Mesenchymal stem cell (in vitro differentiated cells and primary cell): ENCODE data around the gene FGF3.
"Not testable (repeated sequence)": the region's sequence is repeated elsewhere in the genome, so short reads cannot be mapped to it uniquely, and the experiment has no call there.

Experiments used
- DNase-seq: peaks from one replicate; pipeline ENCODE4 v3.0.0-alpha.2; 2013
- H2AFZ ChIP-seq: one replicate; pipeline ENCODE4 v1.6.1; 2013; ENCODE audit warnings: low read depth, mild to moderate bottlenecking, control low read depth, inconsistent platforms, low read length, moderate library complexity
- H2AK5ac ChIP-seq: 2 replicates; pipeline ENCODE4 v1.6.1; 2013; ENCODE audit warnings: low read length, moderate library complexity, mild to moderate bottlenecking, inconsistent platforms; ENCODE audit not compliant: severe bottlenecking
- H2BK120ac ChIP-seq: one replicate; pipeline ENCODE4 v1.6.1; 2013; ENCODE audit warnings: low read depth, mild to moderate bottlenecking, inconsistent platforms, low read length, moderate library complexity
- H2BK12ac ChIP-seq, 2 experiments: one replicate each; pipeline ENCODE4 v1.6.1; 2013; ENCODE audit warnings: inconsistent platforms in 2 of 2, low read length in 2 of 2, mild to moderate bottlenecking in 2 of 2, moderate library complexity in 2 of 2, control low read depth in 1 of 2
- H2BK15ac ChIP-seq: one replicate; pipeline ENCODE4 v1.6.1; 2013; ENCODE audit warnings: mild to moderate bottlenecking, low read depth, inconsistent platforms; ENCODE audit not compliant: poor library complexity, severe bottlenecking
- H2BK5ac ChIP-seq: 2 replicates; pipeline ENCODE4 v1.6.1; 2013; ENCODE audit warnings: low read depth, mild to moderate bottlenecking, low read length, control low read depth, inconsistent platforms; ENCODE audit not compliant: poor library complexity, severe bottlenecking
- H3K14ac ChIP-seq, 2 experiments: one replicate each; pipeline ENCODE4 v1.6.1; 2013; ENCODE audit warnings: inconsistent platforms in 2 of 2, low read length in 2 of 2, control low read depth in 1 of 2, mild to moderate bottlenecking in 1 of 2, moderate library complexity in 1 of 2
- H3K18ac ChIP-seq, 2 experiments: one replicate each; pipeline ENCODE4 v1.6.1; 2013; ENCODE audit warnings: inconsistent platforms in 2 of 2, low read length in 2 of 2, control low read depth in 1 of 2, low read depth in 1 of 2, mild to moderate bottlenecking in 1 of 2
- H3K23ac ChIP-seq, 2 experiments: one replicate each; pipeline ENCODE4 v1.6.1; 2013; ENCODE audit warnings: inconsistent platforms in 2 of 2, low read length in 2 of 2, mild to moderate bottlenecking in 2 of 2, moderate library complexity in 2 of 2, control low read depth in 1 of 2
- H3K27ac ChIP-seq: 2 replicates; pipeline ENCODE4 v1.5.1; 2013; ENCODE audit warnings: mild to moderate bottlenecking, moderate library complexity, low read length, control low read depth, inconsistent platforms; ENCODE audit not compliant: poor library complexity, severe bottlenecking
- H3K27me3 ChIP-seq, 2 experiments: 2 replicates each; pipeline versions ENCODE4 v1.6.1 to v1.7.0; 2013; ENCODE audit warnings: low read length in 2 of 2, mild to moderate bottlenecking in 2 of 2, moderate library complexity in 2 of 2, control low read depth in 1 of 2, inconsistent platforms in 1 of 2; ENCODE audit not compliant: control insufficient read depth in 1 of 2, insufficient read depth in 1 of 2
- H3K36me3 ChIP-seq, 2 experiments: 2 replicates each; pipeline versions ENCODE4 v1.6.1 to v1.7.0; 2013; ENCODE audit warnings: low read length in 2 of 2, control low read depth in 1 of 2, inconsistent platforms in 1 of 2, low read depth in 1 of 2, mild to moderate bottlenecking in 1 of 2; ENCODE audit not compliant: insufficient read depth in 2 of 2, control insufficient read depth in 1 of 2
- H3K4ac ChIP-seq, 2 experiments: one replicate each; pipeline ENCODE4 v1.6.1; 2013; ENCODE audit warnings: inconsistent platforms in 2 of 2, low read length in 2 of 2, mild to moderate bottlenecking in 2 of 2, moderate library complexity in 2 of 2, control low read depth in 1 of 2, low read depth in 1 of 2
- H3K4me1 ChIP-seq: 2 replicates; pipeline ENCODE4 v1.6.1; 2013; ENCODE audit warnings: low read depth, low read length, control low read depth; ENCODE audit not compliant: control insufficient read depth, insufficient read depth
- H3K4me2 ChIP-seq: 2 replicates; pipeline ENCODE4 v1.6.1; 2013; ENCODE audit warnings: low read length, mild to moderate bottlenecking, inconsistent platforms; ENCODE audit not compliant: poor library complexity, severe bottlenecking
- H3K4me3 ChIP-seq, 2 experiments: 2 replicates each; pipeline versions ENCODE4 v1.5.1 to v1.7.0; 2013; ENCODE audit warnings: low read length in 2 of 2, mild to moderate bottlenecking in 2 of 2, control low read depth in 1 of 2, low read depth in 1 of 2; ENCODE audit not compliant: insufficient read depth in 1 of 2
- H3K79me1 ChIP-seq: replicated peaks from 2 replicates; pipeline ENCODE4 v1.6.1; 2013; ENCODE audit warnings: mild to moderate bottlenecking, control low read depth, low read length, inconsistent platforms; ENCODE audit not compliant: poor library complexity, severe bottlenecking
- H3K9ac ChIP-seq: 2 replicates; pipeline ENCODE4 v1.7.0; 2013; ENCODE audit warnings: mild to moderate bottlenecking, low read length, moderate library complexity
- H3K9me3 ChIP-seq: 2 replicates; pipeline ENCODE4 v1.7.0; 2013; ENCODE audit warnings: mild to moderate bottlenecking, low read length; ENCODE audit not compliant: control insufficient read depth
- H4K8ac ChIP-seq: one replicate; pipeline ENCODE4 v1.6.1; 2013; ENCODE audit warnings: inconsistent platforms, mild to moderate bottlenecking, low read length, moderate library complexity
- H4K91ac ChIP-seq: one replicate; pipeline ENCODE4 v1.6.1; 2013; ENCODE audit warnings: mild to moderate bottlenecking, low read length, inconsistent platforms
- WGBS: methylation state at CpG from one replicate; pipeline ENCODE4 v1.1.7; 2013; ENCODE audit warnings: mixed read lengths; 5-methylcytosine and 5-hydroxymethylcytosine counted together

Gene FGF3

DNA sequence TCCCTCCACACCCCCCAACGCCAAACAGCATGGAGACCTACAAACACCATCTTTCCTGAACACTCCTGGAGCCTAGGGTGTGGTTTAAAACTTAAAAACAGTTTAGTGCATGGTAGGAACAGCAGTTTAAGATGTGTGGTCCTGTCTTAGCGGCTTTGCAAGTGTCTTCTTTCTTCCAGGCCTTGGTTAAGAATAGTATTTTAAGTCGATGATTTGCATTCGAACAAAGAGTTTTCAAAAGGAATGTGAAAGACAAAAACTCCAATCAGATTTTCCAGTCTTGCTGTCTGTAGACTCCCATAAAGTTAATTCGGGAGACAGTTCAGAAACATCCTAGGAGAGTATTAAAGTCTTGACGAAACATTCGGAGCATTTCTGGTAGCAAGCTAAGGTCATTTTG lies 47.8 kb downstream of the FGF3 start:
- no peak overlapping the region for H3K4ac ChIP-seq
- peaks cover 3% of the 10 kb centered on the region for H3K9me3 ChIP-seq
- no peak overlapping the region for H2BK5ac ChIP-seq
- no peak overlapping the region for H3K9ac ChIP-seq
- no peak overlapping the region for H2AFZ ChIP-seq
- no peak overlapping the region for H2BK15ac ChIP-seq
- H3K14ac ChIP-seq, result no peak overlapping the region
- peaks cover 70 to 75% of the 10 kb centered on the region in 2 experiments for H3K27me3 ChIP-seq
- no peak overlapping the region for H2AK5ac ChIP-seq
- H3K4me2 ChIP-seq, result no peak overlapping the region
- no peaks in the 10 kb centered on the region for H3K79me1 ChIP-seq
- H3K27ac ChIP-seq, result no peak overlapping the region
- H3K23ac ChIP-seq, result no peak overlapping the region
- no peak overlapping the region for H2BK120ac ChIP-seq
- no peak overlapping the region for H4K8ac ChIP-seq
- no peak overlapping the region for H4K91ac ChIP-seq
- DNase-seq, result no peak
- 62% methylated on average over 6 of the region's 7 CpGs for WGBS
- peaks cover 0 to 3% of the 10 kb centered on the region in 2 experiments for H3K36me3 ChIP-seq
- no peak overlapping the region for H3K4me3 ChIP-seq
- H3K4me1 ChIP-seq, result peaks cover 10% of the 10 kb centered on the region
- H3K18ac ChIP-seq, result no peak overlapping the region
- H2BK12ac ChIP-seq, result no peak overlapping the region

GRCh38 chr11:69770540-69770939 lies 48.7 kb downstream of the FGF3 start:
- H3K27ac ChIP-seq, result no peak overlapping the region
- H3K27me3 ChIP-seq, result peaks cover 61 to 70% of the 10 kb centered on the region in 2 experiments
- no peak overlapping the region for H2AFZ ChIP-seq
- peaks cover 10% of the 10 kb centered on the region for H3K4me1 ChIP-seq
- peaks cover 0 to 3% of the 10 kb centered on the region in 2 experiments for H3K36me3 ChIP-seq
- H3K9ac ChIP-seq, result no peak overlapping the region
- H2BK12ac ChIP-seq, result no peak overlapping the region
- H3K9me3 ChIP-seq, result peaks cover 3% of the 10 kb centered on the region
- H3K18ac ChIP-seq, result no peak overlapping the region
- H2BK5ac ChIP-seq, result no peak overlapping the region
- no peak overlapping the region for H2BK15ac ChIP-seq
- 24% methylated on average over 5 of the region's 5 CpGs for WGBS
- no peaks in the 10 kb centered on the region for H3K79me1 ChIP-seq
- no peak overlapping the region for H3K4me3 ChIP-seq
- H2AK5ac ChIP-seq, result no peak overlapping the region
- no peak overlapping the region for H3K4ac ChIP-seq
- no peak overlapping the region for H3K4me2 ChIP-seq
- H3K14ac ChIP-seq, result no peak overlapping the region
- H4K8ac ChIP-seq, result no peak overlapping the region
- DNase-seq, result no peak
- no peak overlapping the region for H3K23ac ChIP-seq
- no peak overlapping the region for H2BK120ac ChIP-seq
- H4K91ac ChIP-seq, result no peak overlapping the region

DNA sequence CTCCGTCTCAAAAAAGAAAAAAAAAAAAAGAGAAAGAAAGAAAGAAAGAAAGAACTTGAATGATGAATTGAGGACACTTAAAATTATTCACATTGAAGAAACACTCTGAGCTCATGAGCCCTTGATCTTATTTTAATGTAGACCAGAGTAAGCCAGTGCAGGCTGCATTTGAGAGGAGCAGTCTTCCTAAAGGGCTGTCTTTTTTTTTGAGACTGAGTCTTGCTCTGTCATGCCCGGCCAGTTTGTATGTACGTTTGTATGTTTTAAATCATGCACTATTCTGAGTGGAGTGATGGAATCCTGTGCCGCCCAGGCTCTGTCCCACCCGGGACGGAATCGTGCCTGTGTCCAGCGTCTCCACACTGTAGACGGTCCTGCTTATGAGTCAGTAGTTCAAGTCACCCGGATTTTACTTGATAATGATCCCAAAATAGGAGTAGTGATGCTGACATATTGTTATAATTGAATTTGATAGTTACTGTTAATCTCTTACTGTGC lies 53.7 kb downstream of the FGF3 start:
- Histone ChIP-seq H3K4me3 (no peak overlapping the region), H3K18ac (no peak overlapping the region), H3K4me1 (no peaks in the 10 kb centered on the region), H3K4me2 (no peak overlapping the region), H3K36me3 (no peaks in the 10 kb centered on the region), H2BK5ac (no peak overlapping the region), H3K23ac (no peak overlapping the region), H3K27ac (no peak overlapping the region), H3K79me1 (no peaks in the 10 kb centered on the region), H3K9ac (no peak overlapping the region), H2BK12ac (no peak overlapping the region), H2AFZ (no peak overlapping the region), H3K4ac (no peak overlapping the region), H2AK5ac (no peak overlapping the region), H4K8ac (no peak overlapping the region), H3K14ac (no peak overlapping the region), H2BK120ac (no peak overlapping the region), H2BK15ac (no peak overlapping the region), H4K91ac (no peak overlapping the region), H3K9me3 (no peaks in the 10 kb centered on the region), H3K27me3 (peaks cover 36 to 55% of the 10 kb centered on the region in 2 experiments)
- no peak for DNase-seq
- 90% methylated on average over 9 of the region's 10 CpGs for WGBS

DNA sequence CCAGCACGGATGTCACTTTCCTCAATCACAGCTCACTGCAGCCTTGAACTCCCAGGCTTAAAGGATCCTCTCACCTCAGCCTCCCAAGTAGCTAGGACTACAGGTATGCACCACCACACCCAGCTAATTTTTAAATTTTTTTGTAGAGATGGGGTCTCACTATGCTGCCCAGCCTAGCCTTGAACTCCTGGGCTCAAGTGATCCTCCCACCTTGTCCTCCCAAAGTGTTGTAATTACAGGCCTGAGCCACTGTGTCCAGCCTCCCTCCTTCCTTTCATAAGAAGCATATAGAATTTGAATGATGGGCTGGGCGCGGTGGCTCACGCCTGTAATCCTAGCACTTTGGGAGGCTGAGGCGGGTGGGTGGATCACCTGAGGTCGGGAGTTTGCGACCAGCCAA lies 54.3 kb downstream of the FGF3 start:
- not testable (repeated sequence) for H2AFZ ChIP-seq, H3K4me1 ChIP-seq, H2BK5ac ChIP-seq, H2AK5ac ChIP-seq, H2BK12ac ChIP-seq, DNase-seq, H3K14ac ChIP-seq, H3K9ac ChIP-seq, H3K23ac ChIP-seq, H4K8ac ChIP-seq, H3K18ac ChIP-seq, H2BK15ac ChIP-seq, H3K4me3 ChIP-seq, H3K4me2 ChIP-seq, H3K9me3 ChIP-seq, H3K79me1 ChIP-seq, H3K36me3 ChIP-seq, H3K27ac ChIP-seq, H4K91ac ChIP-seq, H3K4ac ChIP-seq, H2BK120ac ChIP-seq
- peaks cover 34 to 57% of the 10 kb centered on the region in 2 experiments for H3K27me3 ChIP-seq
- 98% methylated on average over 7 of the region's 7 CpGs for WGBS
